Measurements from ENCODE around the gene TOR4A.

DNA sequence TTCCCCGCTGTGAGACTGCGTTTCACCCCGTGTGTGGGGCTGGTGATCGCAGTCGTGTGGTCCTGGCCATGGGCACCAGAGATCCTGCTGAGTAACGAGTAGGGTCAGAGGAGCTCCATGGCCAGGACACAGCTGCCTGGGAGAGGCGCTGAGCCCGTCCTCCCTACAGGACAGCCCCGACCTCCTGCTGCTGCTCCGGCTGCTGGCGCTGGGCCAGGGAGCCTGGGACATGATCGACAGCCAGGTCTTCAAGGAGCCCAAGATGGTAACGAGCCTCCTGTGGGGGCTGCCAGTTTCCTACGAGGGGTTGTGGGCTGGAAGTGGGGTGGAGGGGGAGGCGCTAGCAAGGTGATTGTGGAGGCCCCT lies 11.4 kb upstream of the TOR4A start:
- TF ChIP-seq POLR2AphosphoS5 (IDR thresholded peaks at IDR 0.05; ENCODE audit: low read depth, low read length) (no peak), TAF1 (IDR thresholded peaks at IDR 0.05; ENCODE audit: borderline replicate concordance, insufficient read depth, low read length) (no peak), SIN3A (IDR thresholded peaks at IDR 0.05; ENCODE audit: borderline replicate concordance, insufficient read depth, low read length) (no peak), FOXP2 (optimal IDR thresholded peaks at IDR 0.05; ENCODE audit: borderline replicate concordance, extremely low read depth, extremely low read length, insufficient read depth) (no peak)
- TF ChIP-seq, protein P1, sequence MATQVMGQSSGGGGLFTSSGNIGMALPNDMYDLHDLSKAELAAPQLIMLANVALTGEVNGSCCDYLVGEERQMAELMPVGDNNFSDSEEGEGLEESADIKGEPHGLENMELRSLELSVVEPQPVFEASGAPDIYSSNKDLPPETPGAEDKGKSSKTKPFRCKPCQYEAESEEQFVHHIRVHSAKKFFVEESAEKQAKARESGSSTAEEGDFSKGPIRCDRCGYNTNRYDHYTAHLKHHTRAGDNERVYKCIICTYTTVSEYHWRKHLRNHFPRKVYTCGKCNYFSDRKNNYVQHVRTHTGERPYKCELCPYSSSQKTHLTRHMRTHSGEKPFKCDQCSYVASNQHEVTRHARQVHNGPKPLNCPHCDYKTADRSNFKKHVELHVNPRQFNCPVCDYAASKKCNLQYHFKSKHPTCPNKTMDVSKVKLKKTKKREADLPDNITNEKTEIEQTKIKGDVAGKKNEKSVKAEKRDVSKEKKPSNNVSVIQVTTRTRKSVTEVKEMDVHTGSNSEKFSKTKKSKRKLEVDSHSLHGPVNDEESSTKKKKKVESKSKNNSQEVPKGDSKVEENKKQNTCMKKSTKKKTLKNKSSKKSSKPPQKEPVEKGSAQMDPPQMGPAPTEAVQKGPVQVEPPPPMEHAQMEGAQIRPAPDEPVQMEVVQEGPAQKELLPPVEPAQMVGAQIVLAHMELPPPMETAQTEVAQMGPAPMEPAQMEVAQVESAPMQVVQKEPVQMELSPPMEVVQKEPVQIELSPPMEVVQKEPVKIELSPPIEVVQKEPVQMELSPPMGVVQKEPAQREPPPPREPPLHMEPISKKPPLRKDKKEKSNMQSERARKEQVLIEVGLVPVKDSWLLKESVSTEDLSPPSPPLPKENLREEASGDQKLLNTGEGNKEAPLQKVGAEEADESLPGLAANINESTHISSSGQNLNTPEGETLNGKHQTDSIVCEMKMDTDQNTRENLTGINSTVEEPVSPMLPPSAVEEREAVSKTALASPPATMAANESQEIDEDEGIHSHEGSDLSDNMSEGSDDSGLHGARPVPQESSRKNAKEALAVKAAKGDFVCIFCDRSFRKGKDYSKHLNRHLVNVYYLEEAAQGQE (IDR thresholded peaks at IDR 0.05; ENCODE audit: insufficient read depth in 1 of 2, low read depth in 2 of 2, low read length in 2 of 2): no peak

All from PFSK-1 (cell line).